ENCODE measurements around the gene GPR151.

The GPR151 gene

DNA sequence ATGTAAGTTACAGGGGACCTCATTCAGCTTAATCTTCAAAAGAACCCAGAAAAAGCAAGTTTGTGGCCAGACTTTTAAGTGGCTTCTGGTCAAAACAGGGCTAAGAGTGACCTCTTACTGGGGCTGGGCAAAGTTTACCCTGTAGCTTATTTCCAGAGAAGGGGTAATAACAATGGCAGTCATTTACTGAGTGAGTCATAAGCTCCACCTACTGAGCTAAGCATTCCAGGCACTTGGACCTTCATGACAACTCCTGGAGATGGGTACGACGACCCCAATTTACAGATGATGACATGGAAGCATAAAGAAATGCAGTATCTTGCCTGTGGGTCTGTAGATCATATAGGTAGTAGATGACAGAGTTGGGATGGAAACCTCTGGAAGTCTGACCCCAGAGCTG lies 4.7 kb upstream of the GPR151 start:
- DNase-seq (ENCODE audit: low read depth in 2 of 2) = no peak

DNA sequence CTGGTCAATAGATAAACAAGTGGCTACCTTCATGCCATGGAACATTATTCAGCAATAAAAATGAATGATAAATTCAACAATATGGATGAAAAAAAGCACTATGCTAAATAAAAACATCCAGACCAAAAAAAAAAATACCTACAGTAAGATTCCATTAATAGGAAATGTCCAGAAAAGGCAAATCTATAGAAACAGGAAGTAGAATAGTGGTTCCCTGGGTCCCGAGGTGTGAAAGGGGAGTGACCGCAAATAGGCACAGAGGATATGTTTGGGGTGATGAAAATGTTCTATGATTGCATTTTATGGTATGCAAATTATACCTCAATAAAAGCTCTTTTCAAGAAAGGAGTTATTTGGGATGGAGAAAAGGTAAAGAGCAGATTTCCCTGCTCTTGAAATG lies 3.6 kb upstream of the GPR151 start:
- no peak for DNase-seq (ENCODE audit: low read depth in 2 of 2)

DNA sequence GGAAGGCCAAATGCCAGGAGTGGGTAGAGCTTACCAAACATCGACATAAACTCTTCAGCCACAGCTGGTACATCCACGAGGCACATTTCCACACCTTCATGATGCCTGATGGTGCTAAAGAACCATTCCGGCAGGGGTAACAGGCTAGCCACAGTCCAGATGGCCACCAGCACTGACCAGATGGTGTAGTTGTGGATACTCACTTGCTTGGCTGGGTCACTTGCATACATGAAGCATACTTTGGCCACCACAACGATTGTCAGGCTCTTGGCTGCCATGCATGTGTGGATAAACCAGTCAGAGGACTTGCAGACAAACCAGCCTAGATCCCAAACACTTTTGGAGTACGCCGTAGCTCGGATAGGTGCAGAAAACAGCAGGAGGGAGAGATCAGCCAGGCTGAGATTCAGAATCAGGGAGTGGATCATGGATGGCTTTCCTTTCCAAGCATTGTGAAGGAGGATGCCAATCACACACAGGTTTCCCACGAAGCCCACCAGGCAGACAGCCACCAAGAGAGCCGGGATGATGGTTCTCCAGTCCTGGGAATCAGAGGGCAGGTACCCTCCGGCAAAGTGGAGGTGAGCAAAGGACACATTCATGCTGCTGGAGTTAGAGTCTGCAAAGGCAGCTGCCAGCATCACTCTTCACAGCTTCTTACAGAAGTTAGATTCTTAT lies 378 bp downstream of the GPR151 start:
- DNase-seq (ENCODE audit: low read depth in 2 of 2) = no peak

DNA sequence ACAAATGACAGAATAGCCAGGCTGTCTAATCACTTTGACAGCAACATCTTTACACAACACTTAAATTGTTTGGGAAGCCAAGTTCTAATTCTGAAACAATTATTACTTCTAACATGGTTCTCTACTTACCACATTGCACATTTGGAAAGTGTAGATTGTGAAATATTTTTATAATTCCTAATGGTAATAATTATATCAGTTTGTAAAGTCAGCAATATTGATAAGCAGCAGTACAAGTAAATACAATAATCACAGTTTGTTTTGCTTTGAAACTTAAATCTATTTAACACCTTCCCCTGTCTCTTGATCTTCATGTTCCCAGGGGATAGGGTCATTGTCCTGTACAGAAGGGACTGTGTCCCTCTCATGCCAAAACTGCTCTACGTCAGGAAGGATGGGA lies 1.4 kb downstream of the GPR151 start:
- no peak for DNase-seq (ENCODE audit: low read depth in 2 of 2)

DNA sequence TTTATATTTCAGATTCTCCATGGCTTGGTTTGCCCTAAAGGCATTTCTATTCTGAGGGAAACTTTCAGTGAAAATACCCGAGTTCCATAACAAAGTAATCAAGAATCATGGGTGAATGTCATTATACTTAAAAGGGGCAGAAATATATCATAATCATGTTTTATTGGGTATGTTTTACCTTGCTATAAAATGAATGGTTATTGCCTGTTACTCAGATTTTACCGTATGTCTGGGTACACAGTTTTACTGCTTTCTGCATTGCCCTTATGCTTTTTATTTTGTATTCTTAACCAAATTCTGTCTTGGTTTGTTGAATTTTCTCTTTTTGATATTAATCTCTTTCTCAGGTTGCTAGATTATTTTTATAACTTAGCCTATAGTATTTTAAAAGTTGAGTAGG lies 2.5 kb downstream of the GPR151 start:
- DNase-seq (ENCODE audit: low read depth in 2 of 2) = no peak

DNA sequence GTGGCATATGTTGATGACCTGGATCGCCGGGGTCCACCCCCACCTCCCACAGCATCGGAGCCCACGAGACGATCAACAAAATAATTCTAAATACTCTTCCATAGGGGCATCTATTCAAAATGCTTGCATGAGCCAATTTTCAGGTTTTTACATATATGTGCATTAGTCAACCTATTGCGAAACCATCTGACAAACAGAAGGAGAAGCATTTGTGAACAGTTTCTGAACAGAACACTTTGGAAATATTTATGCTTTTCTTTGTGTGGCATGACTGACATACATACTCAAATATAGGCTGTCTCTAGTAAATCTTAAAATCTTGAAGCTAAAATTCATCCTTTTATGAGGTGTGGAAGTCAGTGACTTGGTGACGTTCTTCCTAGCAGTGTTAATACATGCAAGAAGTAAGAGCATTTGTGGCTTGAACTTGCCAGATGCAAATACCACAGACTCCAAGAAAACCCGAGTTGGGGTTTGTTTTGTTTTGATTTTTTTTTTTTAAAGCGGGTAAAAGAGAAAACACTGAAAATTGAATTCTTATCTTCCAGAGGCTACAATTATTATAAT lies 5.3 kb downstream of the GPR151 start:
- no peak for DNase-seq (ENCODE audit: low read depth in 2 of 2)

DNA sequence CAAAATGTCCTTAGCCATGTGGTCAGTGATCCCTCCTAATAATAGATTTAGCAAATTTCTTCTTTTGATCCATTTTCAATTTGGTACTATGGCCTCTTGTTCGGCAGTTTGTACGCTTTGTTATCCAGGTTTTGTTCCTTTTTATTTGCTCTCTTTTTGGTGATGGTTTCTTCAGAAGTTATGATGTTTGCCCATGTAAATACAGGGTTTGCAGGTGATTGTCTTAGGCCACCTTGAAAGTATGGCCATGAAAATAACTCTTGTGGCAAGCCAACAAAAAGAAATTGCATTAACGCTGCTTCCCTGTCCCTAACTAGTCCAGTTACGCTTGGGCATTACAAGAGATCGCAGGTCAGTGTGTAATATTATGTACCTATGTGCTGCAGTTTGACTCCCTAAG lies 8.6 kb downstream of the GPR151 start:
- DNase-seq (ENCODE audit: low read depth in 2 of 2) = no peak

DNA sequence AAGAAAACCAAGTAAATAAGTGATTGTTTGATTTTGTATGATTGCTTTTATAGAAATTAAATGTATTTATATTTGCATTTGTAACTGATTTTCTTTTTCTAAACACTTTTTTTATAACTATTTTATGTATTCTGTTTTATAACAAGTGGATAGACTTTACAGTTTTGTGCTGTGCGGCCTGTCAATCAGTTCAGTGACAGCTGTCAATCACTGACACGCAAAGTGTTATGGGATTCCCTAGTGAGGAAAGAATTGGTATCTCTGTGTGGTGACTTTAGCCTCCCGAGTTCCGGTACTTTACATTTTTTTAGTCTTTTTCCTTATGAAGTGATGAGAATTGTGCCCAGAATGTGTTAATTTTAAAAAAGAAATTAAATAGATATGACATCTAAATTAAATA lies 16.3 kb downstream of the GPR151 start:
- no peak for DNase-seq (ENCODE audit: low read depth in 2 of 2)

DNA sequence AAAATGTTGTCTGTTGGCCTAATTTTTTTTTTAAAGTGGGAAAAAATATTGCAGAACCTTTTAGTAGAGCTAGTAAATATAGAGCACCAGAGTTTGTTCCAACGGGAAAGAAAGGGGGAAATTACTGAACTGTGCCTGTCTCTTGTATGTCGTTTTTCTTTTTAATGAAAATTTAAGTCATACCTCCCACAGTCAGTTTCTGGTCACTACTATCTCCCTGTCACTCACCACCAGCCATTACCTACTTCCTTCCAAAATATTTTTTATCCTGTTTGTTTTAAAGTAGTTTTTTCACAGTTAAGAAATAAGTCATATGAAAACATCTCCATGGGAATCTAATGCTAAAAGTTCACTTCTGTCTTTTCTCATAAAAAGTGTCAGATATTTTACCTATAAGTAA lies 21.3 kb downstream of the GPR151 start:
- no peak for DNase-seq (ENCODE audit: low read depth in 2 of 2)

DNA sequence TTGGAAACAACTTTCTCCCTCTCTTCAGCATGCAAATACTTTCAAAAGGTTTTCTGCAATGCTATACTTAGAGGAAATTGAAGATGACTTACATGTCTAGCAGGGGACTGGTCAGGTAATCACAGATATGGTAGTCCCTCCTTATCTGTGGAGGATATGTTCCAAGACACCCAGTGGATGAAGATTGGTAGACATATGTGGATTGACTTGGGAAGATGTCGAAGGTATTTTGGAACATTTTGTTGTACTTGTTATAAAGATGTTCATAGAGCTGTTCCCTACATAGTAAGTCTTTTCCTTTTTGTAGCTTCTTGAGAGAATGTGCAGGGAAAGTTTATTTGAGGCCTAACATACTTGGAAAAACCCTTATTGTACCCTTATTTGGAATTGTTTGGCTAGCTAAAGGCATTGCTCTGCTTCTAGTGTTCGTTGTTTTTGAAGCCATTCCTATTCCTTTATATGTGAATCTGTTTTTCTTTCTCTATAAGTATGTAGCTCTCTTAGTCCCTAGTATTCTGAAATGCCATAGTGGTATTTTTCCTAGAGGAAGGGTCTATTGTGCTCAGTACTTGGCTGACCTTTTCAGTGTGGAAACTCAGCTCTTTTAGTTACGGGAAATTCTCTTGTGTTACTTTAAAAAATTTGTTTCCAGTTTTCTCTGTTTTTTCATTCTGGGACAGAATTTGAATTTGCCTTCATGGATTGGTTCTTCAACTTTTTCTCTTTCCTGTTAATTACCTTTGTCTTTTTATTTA lies 25.7 kb downstream of the GPR151 start:
- DNase-seq (ENCODE audit: low read depth in 2 of 2) = no peak

DNA sequence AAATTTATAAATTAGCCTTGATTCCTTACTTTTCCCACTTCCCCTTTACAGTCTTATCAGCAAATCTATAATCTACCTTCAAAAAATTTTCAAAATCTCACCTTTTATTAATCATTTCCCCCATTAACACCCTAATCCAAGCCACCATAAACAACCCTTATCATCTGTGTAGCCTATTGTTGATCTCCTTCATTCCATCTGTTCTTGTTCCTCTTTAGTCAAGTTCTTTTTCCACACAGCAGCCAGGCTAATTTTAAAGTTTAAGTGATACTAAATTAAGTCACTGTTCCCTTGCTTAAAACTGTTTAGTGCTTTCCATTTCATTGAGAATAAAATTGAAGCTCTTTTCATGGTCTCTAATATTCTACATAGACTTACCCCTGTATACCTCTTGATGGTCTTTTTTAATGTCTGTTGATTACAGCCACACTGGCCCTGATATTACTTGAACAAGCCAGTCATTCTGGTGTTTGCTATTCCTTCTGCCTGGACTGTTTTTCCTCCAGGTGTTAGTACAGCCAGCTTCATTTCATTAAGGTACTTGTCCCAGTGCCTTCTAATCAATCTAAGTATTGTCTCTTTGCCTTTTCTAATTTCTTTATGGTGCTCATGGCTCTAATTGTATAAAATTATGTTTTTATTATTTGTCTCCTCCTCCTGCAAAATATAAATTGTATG lies 31.1 kb downstream of the GPR151 start:
- DNase-seq (ENCODE audit: low read depth in 2 of 2) = no peak

DNA sequence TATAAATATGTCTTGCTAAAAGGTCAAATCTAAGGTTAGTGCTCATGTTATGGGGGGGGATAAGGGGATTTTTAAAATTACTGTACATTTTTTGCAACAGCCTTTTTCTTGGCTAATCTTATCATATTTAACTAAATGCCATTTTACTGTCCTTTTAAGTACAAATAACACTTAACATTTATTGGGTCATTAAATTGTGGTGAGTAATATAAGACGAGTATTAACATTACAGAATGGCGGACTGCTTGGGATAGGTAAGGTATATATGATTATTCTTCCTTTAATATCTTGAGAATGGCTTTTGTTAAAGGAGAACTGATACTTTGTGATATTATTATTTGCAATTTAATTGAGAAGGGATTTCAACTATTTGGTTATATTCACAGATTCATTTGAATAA lies 33.2 kb downstream of the GPR151 start:
- no peak for DNase-seq (ENCODE audit: low read depth in 2 of 2)

DNA sequence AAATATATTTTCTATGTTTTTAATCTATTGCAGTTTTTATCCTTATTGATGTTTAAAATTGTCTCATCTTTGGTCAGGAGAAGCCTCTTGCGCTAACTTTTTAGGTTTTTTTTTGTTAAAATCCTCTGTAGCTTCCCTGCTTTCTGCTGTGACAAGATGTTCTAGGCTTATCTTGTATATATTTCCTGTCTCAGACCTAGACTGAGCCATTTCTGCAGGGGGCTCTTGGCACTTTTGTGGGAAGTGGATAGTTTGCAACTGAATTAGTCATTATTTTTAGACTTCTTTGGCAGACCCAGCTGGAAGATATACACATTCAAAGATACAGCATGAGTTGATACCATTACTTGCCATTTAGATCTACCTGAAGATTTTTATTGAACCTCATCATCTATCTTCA lies 40.1 kb downstream of the GPR151 start:
- DNase-seq (ENCODE audit: low read depth in 2 of 2) = no peak

DNA sequence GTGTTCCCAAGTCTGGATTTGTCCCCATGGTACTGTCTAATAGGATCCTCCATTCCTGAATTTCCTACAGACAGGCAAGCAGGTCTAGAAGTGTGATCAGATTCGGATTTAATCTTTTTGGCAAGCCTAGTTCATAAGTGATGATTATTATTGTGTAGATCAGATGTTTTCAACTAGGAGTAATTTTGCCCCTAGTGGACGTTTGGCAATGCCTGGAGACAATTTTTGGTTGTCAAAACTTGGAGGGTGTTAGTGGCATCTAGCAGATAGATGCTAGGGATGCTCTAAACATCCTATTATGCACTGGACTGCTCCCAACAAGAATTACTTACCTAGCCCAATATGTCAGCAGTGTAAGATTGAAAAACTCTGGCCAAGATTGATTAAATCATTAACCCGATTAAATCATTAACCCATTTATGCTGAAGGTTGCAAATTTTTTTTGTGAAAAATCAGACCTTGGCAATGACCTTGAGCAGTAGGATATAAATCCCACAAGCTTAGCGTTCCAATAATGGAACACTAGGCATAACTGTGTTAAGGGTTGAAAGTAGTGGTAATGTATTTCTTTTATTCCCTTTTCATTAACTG lies 40.7 kb downstream of the GPR151 start:
- no peak for DNase-seq (ENCODE audit: low read depth in 2 of 2)

DNA sequence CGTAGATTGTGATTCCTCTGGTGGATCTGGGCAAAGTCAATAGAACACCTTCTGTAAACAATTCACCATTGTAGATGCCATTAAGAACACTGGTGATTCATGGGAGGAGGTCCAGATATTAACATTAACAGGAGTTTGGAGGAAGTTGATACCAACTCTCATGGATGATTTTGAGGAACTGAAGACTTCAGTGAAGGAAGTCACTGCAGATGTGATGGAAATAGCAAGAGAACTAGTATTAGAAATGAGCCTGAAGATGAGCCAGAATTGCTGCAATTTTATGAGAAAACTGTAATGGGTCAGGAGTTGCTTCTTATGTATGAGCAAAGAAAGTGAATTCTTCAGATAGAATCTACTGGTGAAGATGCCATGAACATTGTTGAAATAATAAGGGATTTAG lies 41.9 kb downstream of the GPR151 start:
- no peak for DNase-seq (ENCODE audit: low read depth in 2 of 2)

DNA sequence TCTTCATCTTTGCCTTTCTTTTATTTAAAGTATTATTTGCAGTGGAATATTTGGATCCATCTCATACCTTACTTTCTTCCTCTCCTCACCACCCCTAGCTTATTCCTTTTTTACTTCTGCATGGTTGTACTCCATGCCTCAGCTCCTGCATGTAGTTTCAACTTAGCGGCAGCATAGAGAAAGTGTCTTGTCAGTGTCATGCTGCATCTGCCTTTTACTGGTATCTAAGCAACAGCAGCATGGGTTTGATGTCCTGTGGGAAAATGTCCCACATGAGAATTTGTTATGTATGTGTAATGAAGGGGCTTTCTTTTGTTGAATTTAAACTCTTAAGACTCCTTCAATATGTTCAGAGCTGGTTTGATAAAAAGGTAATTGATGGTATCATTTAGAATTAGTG lies 48.2 kb downstream of the GPR151 start:
- no peak for DNase-seq (ENCODE audit: low read depth in 2 of 2)

DNA sequence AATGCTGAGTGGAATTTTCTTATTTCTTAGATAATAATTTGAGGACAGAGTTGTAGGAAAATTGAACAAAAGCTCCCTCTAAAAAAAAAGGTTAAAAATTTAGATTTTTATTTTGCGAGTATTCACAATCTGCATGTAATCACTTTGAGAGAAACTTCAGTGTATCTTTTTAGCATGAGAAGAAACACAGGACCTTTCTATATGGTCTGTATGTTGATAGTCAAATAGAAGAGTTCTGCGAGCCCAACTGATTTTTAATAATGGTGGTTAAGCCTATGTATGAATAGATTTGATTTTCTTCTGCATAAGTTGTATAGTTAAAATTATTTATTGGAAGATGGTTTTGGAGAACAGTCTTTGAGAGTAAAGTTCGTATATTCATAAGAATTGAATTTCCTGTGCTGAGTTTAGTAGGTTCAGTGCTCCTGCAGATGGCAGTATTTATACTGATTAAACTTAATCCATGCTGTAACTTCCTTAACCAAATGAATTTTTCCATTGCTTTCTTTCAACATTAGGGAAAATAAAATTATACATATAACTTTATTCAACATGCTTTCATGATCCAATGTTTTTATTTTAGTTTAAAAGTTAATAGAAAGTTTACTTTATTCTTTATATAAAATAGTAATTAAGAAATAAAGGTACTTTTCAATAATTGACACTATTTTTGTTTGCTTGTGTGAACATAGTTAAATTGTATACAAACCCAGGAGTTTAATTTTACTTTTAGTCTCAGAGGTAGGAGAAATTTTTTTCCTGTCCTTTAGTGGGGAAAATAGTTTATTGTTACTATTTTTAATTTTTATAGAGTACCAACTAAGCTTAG lies 49.3 kb downstream of the GPR151 start:
- no peak for DNase-seq (ENCODE audit: low read depth in 2 of 2)

DNA sequence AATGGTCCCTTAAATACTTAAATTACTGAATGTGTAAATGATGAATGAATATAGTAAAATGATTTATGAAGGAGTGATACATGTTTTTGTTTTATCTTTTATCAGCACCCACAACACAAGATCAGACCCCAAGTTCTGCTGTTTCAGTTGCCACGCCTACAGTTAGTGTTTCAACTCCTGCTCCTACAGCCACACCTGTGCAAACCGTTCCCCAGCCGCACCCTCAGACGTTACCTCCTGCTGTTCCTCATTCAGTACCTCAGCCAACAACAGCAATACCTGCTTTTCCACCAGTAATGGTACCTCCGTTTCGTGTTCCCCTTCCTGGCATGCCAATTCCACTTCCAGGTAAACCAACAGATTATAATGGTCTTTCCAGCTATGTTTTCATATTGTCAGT lies 52.5 kb downstream of the GPR151 start:
- no peak for DNase-seq (ENCODE audit: low read depth in 2 of 2)
